IPS-18c (cell line): ENCODE data around the gene KAT6B.

Source experiments
- H3K4me3 ChIP-seq: 2 replicates; pipeline ENCODE4 v1.7.0; 2013; ENCODE audit warnings: low read depth, mild to moderate bottlenecking, low read length, moderate library complexity; ENCODE audit not compliant: insufficient read depth
- H3K9me3 ChIP-seq: one replicate; pipeline ENCODE4 v1.6.1; 2013; ENCODE audit warnings: mild to moderate bottlenecking, low read length, moderate library complexity; ENCODE audit not compliant: control insufficient read depth, insufficient read depth

The KAT6B gene

DNA sequence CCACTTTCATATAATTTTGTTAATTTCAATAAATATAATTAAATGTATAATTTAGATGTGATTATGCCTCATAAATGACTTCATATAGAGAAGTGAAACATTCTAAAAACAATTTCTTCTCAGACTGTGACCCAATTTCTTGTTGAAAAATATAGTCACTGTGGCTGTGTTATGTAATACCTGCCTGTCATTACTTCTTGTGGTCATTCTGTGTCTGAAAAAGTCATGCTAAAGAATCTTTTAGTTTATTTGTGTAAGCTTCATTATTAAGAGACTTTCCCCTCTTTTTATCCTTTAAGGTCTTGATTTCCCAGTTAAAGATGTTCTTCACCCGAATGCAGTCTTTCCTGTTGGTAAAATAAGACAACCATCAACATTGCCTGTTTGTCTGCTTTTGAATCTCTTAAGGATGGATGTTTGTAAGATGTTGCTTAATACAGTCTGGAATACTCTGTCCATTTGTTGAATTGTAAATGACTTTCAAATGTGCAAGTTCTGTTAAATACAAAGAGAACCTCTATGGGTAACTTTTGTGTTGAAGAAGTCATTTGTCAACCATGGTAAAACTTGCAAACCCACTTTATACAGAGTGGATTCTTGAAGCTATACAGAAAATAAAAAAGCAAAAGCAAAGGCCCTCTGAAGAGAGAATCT is 16.0 kb downstream of the KAT6B start:
- H3K9me3 ChIP-seq: no peaks in the 10 kb centered on the region

DNA sequence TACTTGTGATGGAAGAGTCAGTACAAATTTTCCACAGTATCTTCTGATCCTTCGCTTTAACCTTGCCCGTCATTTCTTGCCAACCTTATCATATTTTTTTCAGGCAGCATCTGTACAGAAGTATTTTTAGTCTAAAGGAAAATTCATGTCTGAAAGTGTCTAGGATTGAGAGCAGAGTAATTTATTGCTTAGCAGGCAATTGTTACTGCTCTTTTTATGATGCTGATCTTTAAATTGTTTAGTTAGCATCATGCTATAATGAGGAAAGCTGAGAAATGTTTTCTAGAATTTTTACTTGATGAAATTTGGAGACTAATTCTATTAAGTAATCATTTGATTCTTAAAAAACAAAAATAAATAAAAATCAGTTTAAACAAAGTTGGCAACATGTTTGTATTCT is 20.6 kb downstream of the KAT6B start:
- Histone ChIP-seq H3K9me3 (no peaks in the 10 kb centered on the region), H3K4me3 (no peak overlapping the region)

More for the DNA sequence above, 16.0 kb downstream of the KAT6B start:
- H3K4me3 ChIP-seq: no peak overlapping the region

DNA sequence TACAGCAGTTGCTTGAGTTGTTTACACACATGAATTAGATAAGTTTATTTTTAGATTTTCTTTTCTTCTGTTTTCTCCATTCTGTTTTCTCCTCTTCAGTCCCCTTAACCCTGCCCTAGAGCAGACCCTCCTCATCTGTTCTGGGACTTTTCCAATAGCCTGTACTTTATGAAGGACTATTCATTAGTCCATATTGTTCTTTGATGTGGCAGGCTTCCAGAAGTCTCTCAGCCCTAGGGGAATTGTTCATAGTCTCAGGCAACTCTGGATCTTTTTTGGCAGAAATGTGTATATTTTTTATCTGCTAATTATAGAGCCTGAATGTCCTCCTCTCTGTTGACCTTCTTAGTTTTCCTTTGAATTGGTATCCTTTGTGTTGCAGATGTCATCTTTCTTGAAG is 25.4 kb downstream of the KAT6B start:
- Histone ChIP-seq H3K9me3 (no peaks in the 10 kb centered on the region), H3K4me3 (no peak overlapping the region)

DNA sequence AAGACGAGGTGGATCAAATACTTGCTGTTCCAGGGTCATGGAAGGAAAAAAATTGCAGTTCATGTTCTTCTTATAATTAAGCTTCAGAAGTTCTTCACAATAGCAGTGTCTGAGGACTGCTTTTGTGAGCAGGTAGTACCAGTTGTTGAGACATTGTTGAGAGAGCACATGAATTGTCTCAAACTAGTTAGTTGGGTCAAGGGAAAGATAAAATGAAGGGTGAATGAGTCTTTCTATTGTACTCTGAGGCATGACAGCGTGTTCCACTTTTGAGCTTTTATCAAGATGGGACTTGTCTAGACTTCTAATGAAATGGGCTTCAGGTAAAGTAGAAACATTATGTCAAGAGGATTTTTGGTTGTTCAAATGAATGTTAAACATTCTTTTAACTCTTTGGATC is 26.0 kb downstream of the KAT6B start:
- H3K9me3 ChIP-seq: no peaks in the 10 kb centered on the region
- H3K4me3 ChIP-seq: no peak overlapping the region

DNA sequence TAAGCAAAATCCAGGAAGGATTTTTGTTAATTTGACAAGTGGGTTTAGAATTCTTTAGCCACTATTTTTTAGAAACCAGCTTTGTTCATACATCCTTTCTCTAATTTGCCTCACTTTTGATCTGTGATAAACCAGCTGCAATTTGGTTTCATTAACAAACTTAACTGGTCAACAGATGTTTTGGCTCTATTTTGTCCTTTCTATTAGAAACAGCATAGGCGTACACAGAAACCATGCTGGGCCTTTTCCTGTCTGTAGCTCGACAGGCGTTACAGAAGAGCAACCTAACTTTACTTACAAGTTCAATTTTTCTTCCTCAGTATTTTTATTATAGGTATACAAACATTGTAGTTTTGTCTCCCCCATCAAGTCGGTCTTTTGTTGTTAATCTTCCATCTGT is 28.2 kb downstream of the KAT6B start:
- Histone ChIP-seq H3K4me3 (no peak overlapping the region), H3K9me3 (no peaks in the 10 kb centered on the region)

DNA sequence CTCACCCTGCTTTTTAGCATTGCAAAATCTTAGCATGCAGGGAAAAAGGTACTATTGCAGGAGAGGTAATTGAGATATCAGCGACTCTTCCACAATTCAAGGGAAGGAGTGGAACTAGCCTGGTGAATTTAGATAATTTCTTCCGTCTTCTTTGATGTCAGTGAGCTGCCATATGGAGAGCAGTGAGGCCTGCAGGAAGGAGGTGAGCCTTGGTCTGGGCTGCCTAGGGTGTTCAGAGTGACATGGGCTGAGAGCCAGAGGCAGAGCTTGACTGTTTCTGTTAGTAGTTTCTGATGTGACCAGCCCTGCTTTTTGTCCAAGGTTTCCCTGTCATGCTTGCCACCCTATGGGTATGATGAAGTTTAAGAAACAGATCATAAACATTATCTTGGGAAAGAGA is 28.6 kb downstream of the KAT6B start:
- H3K9me3 ChIP-seq: no peaks in the 10 kb centered on the region

DNA sequence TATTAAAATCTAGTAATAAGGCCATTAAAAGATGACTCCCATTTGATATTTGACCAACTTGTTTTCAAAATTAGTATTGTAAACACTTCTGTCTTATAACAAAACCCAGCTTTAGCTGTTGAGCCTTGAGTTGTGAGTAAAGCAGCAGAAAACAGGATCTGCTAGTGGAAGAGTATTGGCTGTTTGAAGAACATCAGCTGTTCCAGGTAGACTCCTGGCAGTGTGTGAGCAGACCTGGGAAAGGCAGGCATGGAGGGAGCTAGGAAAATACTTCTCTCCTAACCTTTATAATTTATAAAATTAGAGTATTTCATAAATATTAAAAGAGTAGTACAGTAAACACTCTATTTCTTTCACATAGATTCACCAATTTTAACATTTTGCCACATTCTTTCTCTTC is 29.0 kb downstream of the KAT6B start:
- no peak overlapping the region for H3K4me3 ChIP-seq
- no peaks in the 10 kb centered on the region for H3K9me3 ChIP-seq

More for the DNA sequence above, 28.6 kb downstream of the KAT6B start:
- H3K4me3 ChIP-seq: no peak overlapping the region

DNA sequence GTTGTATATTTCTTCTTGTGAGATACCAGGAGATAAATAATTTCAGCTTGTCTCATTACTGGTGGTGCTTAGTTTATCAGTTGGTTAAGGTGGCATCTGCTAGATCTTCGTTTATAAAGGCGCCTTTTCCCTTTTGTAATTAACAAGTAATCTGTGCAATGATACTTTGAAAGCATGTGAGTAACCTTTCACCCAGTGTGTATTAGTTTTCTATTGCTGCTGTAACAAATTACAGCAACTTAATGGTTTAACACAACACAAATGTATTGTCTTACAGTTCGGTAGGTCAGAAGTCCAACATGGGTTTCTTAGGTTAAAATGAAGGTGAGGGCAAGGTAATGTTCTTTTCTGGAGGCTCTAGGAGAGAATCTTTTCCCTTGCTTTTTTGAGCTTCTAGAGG is 30.5 kb downstream of the KAT6B start:
- H3K4me3 ChIP-seq: no peak overlapping the region

DNA sequence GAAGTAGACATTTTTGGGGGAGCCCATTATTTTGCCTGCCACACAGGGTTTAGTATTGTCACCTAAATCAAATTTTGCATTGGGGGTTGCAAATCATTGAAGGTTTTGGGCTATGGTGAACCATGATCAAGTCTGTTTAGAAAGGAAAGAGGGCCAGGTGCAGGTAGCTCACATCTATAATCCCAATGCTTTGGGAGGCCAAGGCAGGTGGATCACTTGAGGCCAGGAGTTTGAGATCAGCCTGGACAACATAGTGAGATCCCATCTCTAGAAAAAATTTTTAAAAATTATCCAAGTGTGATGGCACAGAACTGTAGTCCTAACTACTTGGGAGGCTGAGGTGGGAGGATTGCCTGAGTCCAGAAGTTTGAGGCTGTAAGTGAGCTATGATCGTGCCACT is 31.2 kb downstream of the KAT6B start:
- Histone ChIP-seq H3K4me3 (no peak overlapping the region), H3K9me3 (no peaks in the 10 kb centered on the region)

More for the DNA sequence above, 30.5 kb downstream of the KAT6B start:
- no peaks in the 10 kb centered on the region for H3K9me3 ChIP-seq

DNA sequence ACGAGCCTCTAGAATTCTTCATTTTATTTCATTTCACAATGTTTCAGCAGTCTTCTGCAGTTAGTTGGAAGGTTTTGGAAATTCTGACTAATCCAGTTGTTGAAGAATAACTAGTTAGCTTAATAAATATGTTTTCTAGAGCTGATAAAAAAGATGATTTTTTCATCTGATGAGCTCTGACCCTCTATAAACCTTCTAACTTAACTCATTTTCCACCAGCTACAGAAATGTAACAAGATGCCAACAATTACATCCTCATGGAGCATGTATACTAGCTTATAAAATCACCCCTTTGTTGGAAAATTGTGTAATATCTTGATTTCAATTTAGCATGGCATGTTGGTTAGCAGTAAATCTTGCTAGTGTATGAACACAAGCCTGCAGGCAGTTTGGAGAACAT is 33.1 kb downstream of the KAT6B start:
- no peaks in the 10 kb centered on the region for H3K9me3 ChIP-seq
- no peak overlapping the region for H3K4me3 ChIP-seq

DNA sequence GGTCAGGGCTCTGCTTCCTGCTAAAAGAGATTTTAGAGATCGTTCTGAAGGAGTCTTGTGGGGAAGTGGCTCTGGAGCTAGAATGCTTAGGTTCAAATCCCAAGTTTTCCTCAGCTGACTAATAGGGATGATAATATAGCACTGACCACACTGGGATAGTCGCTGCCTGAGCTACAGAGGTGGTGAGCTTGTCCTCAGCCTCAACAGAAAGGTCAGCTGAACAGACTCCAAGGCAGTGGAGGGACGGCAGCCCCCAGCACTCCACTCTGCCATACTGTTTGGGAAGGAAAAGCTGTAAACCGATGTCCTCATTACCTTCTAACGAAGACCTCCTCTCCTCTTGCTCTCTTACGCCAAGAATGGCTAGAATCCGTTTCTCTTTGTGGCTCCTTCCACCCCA is 36.2 kb downstream of the KAT6B start:
- Histone ChIP-seq H3K9me3 (no peaks in the 10 kb centered on the region), H3K4me3 (no peak overlapping the region)

DNA sequence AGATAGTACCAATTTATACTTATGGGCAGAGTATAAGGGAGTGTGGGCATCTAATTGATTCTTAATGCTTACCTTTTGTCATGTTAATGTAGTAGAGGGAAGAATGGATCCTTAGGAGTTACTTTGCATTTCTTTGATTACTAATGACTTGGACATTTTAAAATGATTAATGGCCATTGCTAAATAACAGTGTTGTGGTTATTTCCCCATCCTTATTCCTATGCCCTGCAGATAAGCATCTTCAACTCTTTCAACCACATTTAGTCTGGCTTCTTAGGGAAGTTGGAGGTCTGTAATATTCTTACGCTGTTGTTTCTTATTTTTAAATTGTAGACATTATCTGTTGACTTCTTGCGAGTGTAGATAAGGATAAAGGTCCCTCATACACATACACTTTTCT is 37.2 kb downstream of the KAT6B start:
- H3K4me3 ChIP-seq: no peak overlapping the region
- H3K9me3 ChIP-seq: no peaks in the 10 kb centered on the region

DNA sequence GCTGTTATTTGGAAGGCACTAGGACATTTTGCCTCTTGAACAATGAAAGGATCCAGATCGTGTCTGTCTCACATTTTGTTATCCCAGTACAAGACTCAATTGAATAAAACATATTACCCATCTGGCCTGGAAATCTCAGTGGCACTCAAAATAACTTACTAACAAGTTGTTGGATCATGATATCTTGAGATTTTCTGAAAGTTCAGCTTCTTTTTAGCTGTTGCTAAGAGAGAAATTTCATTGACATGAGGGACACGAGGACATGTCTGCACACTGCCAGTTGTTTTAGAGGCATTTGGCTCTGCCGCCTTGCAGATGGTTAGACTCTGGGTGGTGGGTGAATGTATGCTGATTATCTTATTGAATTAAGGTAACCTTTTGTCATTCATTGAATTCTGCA is 41.0 kb downstream of the KAT6B start:
- Histone ChIP-seq H3K4me3 (no peak overlapping the region), H3K9me3 (no peaks in the 10 kb centered on the region)

DNA sequence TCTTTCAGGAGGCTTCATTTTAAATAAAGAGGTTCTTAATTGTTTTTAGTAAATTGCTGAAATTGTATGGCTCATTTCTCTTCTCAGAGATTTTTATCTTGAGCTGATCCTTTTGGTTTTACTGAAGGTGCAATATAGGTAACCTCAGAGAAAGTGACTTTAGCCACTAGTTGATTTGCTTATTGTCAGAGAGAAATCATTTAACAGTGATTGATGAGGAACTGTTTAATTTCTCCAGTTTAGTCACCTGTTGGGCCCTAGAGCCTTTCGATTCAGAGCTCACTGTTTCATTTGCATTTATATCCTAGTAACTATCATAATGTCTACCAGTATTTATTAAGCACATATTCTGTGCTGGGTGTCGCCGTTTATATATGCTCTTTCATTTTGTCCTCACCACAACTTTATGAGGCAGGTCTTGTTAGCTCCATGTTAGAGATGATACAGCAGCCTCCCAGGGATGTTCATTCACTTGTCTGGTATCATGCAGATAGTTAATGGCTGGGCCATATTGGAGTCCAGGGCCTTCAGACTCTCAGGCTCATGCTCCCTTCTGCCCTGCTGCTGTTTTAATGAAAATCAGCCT is 42.1 kb downstream of the KAT6B start:
- Histone ChIP-seq H3K4me3 (no peak overlapping the region), H3K9me3 (no peaks in the 10 kb centered on the region)

DNA sequence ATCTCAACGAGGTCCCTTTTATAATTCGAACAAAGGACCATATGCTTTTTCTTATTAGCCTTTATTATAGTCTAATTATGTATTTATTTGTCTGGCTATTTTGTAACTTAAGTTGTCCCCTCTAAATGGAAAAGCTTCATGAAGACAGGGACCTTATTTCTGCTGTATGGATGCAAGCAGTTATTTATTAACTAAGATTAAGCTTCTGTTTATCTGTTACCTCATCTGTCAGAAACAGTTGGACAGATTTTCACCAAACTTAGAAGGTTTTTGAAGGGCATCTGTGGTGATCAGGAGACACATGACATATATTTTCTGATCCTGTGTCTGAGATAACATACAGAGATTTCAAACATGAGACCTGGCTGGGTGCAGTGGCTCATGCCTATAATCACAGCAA is 43.2 kb downstream of the KAT6B start:
- Histone ChIP-seq H3K9me3 (no peaks in the 10 kb centered on the region), H3K4me3 (no peak overlapping the region)

DNA sequence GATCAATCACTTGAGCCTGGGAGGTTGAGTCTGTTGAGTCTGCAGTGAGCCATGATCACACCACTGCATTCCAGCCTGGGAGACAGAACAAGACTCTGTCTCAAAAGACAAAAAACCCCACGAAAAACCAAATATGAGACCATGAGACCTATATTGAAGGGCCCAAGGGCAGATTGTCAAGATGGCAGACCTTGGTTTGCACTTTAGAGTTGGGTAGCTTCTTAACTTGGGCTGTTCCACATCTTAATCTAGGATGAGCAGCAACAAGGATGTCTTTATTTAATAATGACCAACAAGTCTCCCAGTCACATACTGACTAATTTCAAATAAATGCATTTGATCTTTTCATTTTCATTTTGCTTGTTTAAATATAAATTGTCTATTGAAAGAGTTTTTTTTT is 43.8 kb downstream of the KAT6B start:
- Histone ChIP-seq H3K4me3 (no peak overlapping the region), H3K9me3 (no peaks in the 10 kb centered on the region)

DNA sequence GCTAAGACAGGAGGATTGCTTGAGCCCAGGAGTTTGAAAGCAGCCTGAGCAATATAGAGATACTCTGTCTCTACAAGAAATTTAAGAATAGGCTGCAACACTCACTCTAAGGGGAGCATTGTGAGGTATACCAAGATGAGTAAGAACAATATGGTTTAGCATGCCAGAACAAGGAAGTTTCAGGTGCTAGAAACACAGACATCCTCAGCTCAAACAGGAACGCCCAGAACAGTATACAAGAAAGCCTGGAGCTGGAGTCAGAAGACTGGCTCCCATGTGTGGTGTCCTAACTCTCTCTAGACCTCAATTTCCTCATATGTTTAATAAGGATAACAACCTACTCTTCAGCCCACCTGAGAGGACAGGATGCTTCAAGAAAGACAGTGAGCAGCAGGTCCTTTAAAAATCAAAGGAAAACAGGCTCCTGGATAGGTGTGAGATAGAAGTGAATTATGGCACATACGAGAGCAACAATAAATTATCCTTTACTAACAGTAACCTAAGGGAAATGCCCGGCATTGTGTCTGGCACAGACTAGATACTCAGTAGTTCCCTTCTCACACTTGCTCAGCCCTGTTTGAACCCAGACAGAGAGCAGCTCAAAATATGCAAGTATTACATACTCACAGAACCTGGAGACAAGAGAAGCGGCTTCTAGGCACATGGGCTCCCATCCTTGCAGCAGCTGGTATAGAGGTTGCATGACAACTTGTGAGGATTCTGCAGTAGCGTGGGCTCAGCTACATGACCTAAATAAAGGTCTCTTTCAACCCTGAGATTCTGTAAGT is 45.4 kb downstream of the KAT6B start:
- Histone ChIP-seq H3K4me3 (no peak overlapping the region), H3K9me3 (no peaks in the 10 kb centered on the region)

DNA sequence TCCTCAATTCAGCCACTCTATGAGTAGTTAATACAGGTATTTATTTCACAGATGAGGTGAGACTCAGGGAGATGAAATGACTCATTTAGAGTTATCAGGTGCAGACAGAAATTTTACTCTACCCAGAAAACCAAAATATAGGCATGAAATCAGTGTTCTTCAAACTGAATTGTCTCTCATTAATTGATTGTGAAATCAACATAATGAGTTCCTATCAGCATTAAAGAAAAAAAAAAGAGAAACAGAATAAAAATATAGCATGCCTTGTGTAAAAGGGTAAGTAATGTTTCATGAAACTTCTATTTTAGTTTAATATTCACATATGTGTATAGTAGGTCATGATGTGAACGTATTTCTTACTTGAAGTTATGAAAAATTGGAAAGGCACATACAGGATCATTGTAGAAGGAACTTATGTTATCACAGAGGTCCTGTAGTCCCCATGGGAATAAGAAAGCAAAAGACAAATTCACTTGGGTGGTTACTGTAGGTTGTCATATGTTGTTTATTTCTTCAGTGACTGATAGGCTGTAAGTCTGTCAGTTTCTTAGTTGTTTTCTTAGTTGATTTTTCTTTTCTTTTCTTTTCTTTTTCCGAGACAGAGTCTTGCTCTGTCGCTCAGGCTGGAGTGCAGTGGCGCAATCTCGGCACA is 47.5 kb downstream of the KAT6B start:
- Histone ChIP-seq H3K9me3 (no peaks in the 10 kb centered on the region), H3K4me3 (no peak overlapping the region)
